ENCODE data around the gene NOS1. TPM values are rescaled to one million over a fixed set of nuclear protein-coding genes. Genes with fewer than 3 reads are reported as not detected.
"Not testable (repeated sequence)": the region's sequence is repeated elsewhere in the genome, so short reads cannot be mapped to it uniquely, and the experiment has no call there.

NOS1 gene
- total RNA-seq, 1 experiment from 2014 or later = 2.3 TPM

- H3K14ac ChIP-seq (ENCODE audit: insufficient read depth, low read length); H3K9me3 Mint-ChIP-seq; H2AFZ ChIP-seq (ENCODE audit: low read length); H3K79me1 ChIP-seq (ENCODE audit: insufficient read depth, low read depth, low read length, poor library complexity, severe bottlenecking); H3K4me3 Mint-ChIP-seq; H3K56ac ChIP-seq (ENCODE audit: insufficient read length, low read depth, low read length); H3K4me1 ChIP-seq (ENCODE audit: insufficient read depth, low read length); H3K23me2 ChIP-seq (ENCODE audit: insufficient read length, low read depth, low read length, poor library complexity, severe bottlenecking); H2BK15ac ChIP-seq (ENCODE audit: low read depth, low read length); H2BK120ac ChIP-seq (ENCODE audit: low read depth, low read length, poor library complexity, severe bottlenecking); H3K27ac Mint-ChIP-seq; H3K9ac ChIP-seq (ENCODE audit: extremely low read depth, insufficient read length, low read length); H4K20me1 ChIP-seq (ENCODE audit: control insufficient read depth, insufficient read depth, insufficient read length); H4K5ac ChIP-seq (ENCODE audit: insufficient read length, low read depth, low read length); DNase-seq; H3K27me3 ChIP-seq (ENCODE audit: insufficient read depth, low read length); H3K79me2 ChIP-seq (ENCODE audit: insufficient read depth, low read length); H4K8ac ChIP-seq (replicated peaks; ENCODE audit: insufficient read length, low read depth, low read length); H3T11ph ChIP-seq (ENCODE audit: low read length); H3K4me2 ChIP-seq (ENCODE audit: insufficient read depth, insufficient read length, low read length); H3K18ac ChIP-seq (ENCODE audit: insufficient read length, low read depth, low read length); H2AK5ac ChIP-seq (ENCODE audit: insufficient read length, low read length); H3K9me3 ChIP-seq (ENCODE audit: control insufficient read depth, low read depth, low read length); H4K91ac ChIP-seq (ENCODE audit: insufficient read length, low read depth, low read length); H3K27ac ChIP-seq (ENCODE audit: insufficient read length, low read depth, low read length); H3K36me3 Mint-ChIP-seq (ENCODE audit: insufficient read depth in 1 of 3, low read depth in 3 of 3); H3K23ac ChIP-seq (ENCODE audit: insufficient read length, low read depth, low read length); H2BK12ac ChIP-seq (ENCODE audit: insufficient read length, low read depth, low read length); H2BK20ac ChIP-seq (ENCODE audit: low read depth, low read length, poor library complexity, severe bottlenecking); H3K4me1 Mint-ChIP-seq; H2BK5ac ChIP-seq (ENCODE audit: insufficient read length, low read length); H3K4ac ChIP-seq (ENCODE audit: low read depth, low read length): not testable (repeated sequence)
- no CpG with 5 or more reads among the region's 6 CpGs for WGBS (ENCODE audit: extremely low coverage, insufficient read length, low lambda C conversion rate)
- peaks cover 10% of the 10 kb centered on the region for H3K27me3 Mint-ChIP-seq (ENCODE audit: low read depth)
These were observed 165.1 kb downstream of the NOS1 start for GRCh38 chr12:117196334-117196733.

- no CpG with 5 or more reads among the region's 9 CpGs for WGBS (ENCODE audit: extremely low coverage, insufficient read length, low lambda C conversion rate)
- not testable (repeated sequence) for H3K4me1 Mint-ChIP-seq; H3K23ac ChIP-seq (ENCODE audit: insufficient read length, low read depth, low read length); H3K56ac ChIP-seq (ENCODE audit: insufficient read length, low read depth, low read length); H3K18ac ChIP-seq (ENCODE audit: insufficient read length, low read depth, low read length); H3K4ac ChIP-seq (ENCODE audit: low read depth, low read length); H3T11ph ChIP-seq (ENCODE audit: low read length); H2BK20ac ChIP-seq (ENCODE audit: low read depth, low read length, poor library complexity, severe bottlenecking); H3K9me3 Mint-ChIP-seq; H4K20me1 ChIP-seq (ENCODE audit: control insufficient read depth, insufficient read depth, insufficient read length); H4K5ac ChIP-seq (ENCODE audit: insufficient read length, low read depth, low read length); H3K27ac ChIP-seq (ENCODE audit: insufficient read length, low read depth, low read length); H4K8ac ChIP-seq (replicated peaks; ENCODE audit: insufficient read length, low read depth, low read length); H3K36me3 Mint-ChIP-seq (ENCODE audit: insufficient read depth in 1 of 3, low read depth in 3 of 3); DNase-seq; H2BK5ac ChIP-seq (ENCODE audit: insufficient read length, low read length); H3K27ac Mint-ChIP-seq; H4K91ac ChIP-seq (ENCODE audit: insufficient read length, low read depth, low read length); H2AK5ac ChIP-seq (ENCODE audit: insufficient read length, low read length); H3K9me3 ChIP-seq (ENCODE audit: control insufficient read depth, low read depth, low read length); H2BK15ac ChIP-seq (ENCODE audit: low read depth, low read length); H3K4me1 ChIP-seq (ENCODE audit: insufficient read depth, low read length); H3K4me3 Mint-ChIP-seq; H3K79me1 ChIP-seq (ENCODE audit: insufficient read depth, low read depth, low read length, poor library complexity, severe bottlenecking); H2BK12ac ChIP-seq (ENCODE audit: insufficient read length, low read depth, low read length); H3K23me2 ChIP-seq (ENCODE audit: insufficient read length, low read depth, low read length, poor library complexity, severe bottlenecking); H3K4me2 ChIP-seq (ENCODE audit: insufficient read depth, insufficient read length, low read length); H3K27me3 ChIP-seq (ENCODE audit: insufficient read depth, low read length); H3K79me2 ChIP-seq (ENCODE audit: insufficient read depth, low read length); H2AFZ ChIP-seq (ENCODE audit: low read length); H3K14ac ChIP-seq (ENCODE audit: insufficient read depth, low read length); H3K9ac ChIP-seq (ENCODE audit: extremely low read depth, insufficient read length, low read length); H2BK120ac ChIP-seq (ENCODE audit: low read depth, low read length, poor library complexity, severe bottlenecking)
- H3K27me3 Mint-ChIP-seq (ENCODE audit: low read depth) = peaks cover 14% of the 10 kb centered on the region
These were observed 166.4 kb downstream of the NOS1 start for GRCh38 chr12:117195027-117195426.
